HEK293T (cell line): ENCODE measurements around the gene KCND2.
"Not testable (repeated sequence)": the region's sequence is repeated elsewhere in the genome, so short reads cannot be mapped to it uniquely, and the experiment has no call there.

Experiments
- FOXK2 ChIP-seq: fragments of 450-650 bp; IDR thresholded peaks from 2 replicates; pipeline ENCODE4 v1.6.1; 2016; ENCODE audit warnings: mild to moderate bottlenecking
- FOXM1 ChIP-seq: fragments of 450-650 bp; IDR thresholded peaks from 2 replicates; pipeline ENCODE4 v1.6.1; 2017; ENCODE audit warnings: mild to moderate bottlenecking, borderline replicate concordance
- HDGF ChIP-seq: fragments of 450-650 bp; IDR thresholded peaks from 2 replicates; pipeline ENCODE4 v1.6.1; 2017; ENCODE audit warnings: antibody characterized with exemption, borderline replicate concordance
- SP1 ChIP-seq: fragments of 450-650 bp; IDR thresholded peaks from 2 replicates; pipeline ENCODE4 v1.6.1; 2017
- SUZ12 ChIP-seq: fragments of 450-650 bp; IDR thresholded peaks from 2 replicates; pipeline ENCODE4 v1.6.1; 2016; ENCODE audit warnings: mild to moderate bottlenecking
- TARDBP ChIP-seq: fragments of 450-650 bp; IDR thresholded peaks from 2 replicates; pipeline ENCODE4 v1.6.1; 2016

- TF ChIP-seq FOXM1, HDGF, SP1, TARDBP, FOXK2, SUZ12: not testable (repeated sequence)
Observed at GRCh38 chr7:120780451-120780850, 507.5 kb downstream of the KCND2 start.
